ENCODE measurements around the gene ETV4. TPM values are rescaled to one million over a fixed set of nuclear protein-coding genes. Genes with fewer than 3 reads are reported as not detected.

Gene ETV4
- total RNA-seq, 1 donor from 2014 or later, result 1.1 TPM

DNA sequence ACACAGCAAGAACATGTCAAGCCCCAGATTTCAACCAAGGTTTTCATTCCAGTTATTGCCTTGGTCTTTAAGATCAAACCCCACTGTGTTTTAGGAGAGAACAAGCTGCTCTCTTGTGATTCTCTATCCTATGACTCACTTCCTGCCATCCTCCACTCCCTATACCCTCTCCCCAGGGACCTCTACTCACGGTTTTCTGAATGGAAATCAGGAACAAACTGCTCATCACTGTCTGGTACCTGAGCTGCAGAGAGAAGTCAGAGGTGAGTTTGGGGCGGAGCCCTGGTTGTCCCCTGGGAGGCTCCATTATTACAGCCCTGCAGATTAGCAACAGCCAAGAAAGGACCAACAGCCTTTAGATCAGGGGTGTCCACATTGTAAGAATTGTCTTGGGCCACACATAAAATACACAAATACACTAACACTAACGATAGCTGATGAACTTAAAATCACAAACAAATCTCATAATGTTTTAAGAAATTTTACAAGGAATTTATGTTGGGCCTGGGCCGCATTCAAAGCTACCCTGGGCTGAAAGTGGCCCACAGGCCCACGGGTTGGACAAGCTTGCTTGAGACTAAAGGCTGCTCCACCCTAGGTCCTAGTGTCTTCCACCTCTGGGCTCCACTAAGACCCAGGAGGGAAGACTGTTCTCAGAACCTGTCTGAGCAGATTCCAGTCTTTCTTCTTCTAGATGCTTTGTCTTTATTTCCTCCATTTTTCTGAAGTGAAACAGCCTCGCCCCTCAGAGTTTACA, 9.7 kb downstream of the ETV4 start:
- Histone ChIP-seq H2AFZ (replicated peaks) (no peak overlapping the region), H3K4me1 (peaks cover 9% of the 10 kb centered on the region), H3K9me3 (ENCODE audit: low read depth) (no peaks in the 10 kb centered on the region), H3K79me2 (ENCODE audit: low read depth) (no peaks in the 10 kb centered on the region), H3K27ac (no peak overlapping the region), H3K4me3 (no peak overlapping the region), H4K20me1 (ENCODE audit: low read depth) (peaks cover 7% of the 10 kb centered on the region), H3K36me3 (no peaks in the 10 kb centered on the region), H3K4me2 (no peak overlapping the region), H3K27me3 (peaks cover 16% of the 10 kb centered on the region), H3F3A (ENCODE audit: low read depth) (peaks cover 7% of the 10 kb centered on the region), H3K9ac (no peak overlapping the region)
- peaks cover 16% of the 10 kb centered on the region for H3K36me3 Mint-ChIP-seq
- H3K27ac Mint-ChIP-seq, result no peak overlapping the region
- no peak overlapping the region for H3K4me3 Mint-ChIP-seq
- DNase-seq (ENCODE audit: low spot score), result no peak
- peaks cover 37% of the 10 kb centered on the region for H3K4me1 Mint-ChIP-seq
- H3K9me3 Mint-ChIP-seq, result no peaks in the 10 kb centered on the region
- H3K27me3 Mint-ChIP-seq (ENCODE audit: insufficient read depth, low read depth), result peaks cover 4% of the 10 kb centered on the region
- TF ChIP-seq EZH2phosphoT487 (IDR thresholded peaks at IDR 0.05), result no peak

DNA sequence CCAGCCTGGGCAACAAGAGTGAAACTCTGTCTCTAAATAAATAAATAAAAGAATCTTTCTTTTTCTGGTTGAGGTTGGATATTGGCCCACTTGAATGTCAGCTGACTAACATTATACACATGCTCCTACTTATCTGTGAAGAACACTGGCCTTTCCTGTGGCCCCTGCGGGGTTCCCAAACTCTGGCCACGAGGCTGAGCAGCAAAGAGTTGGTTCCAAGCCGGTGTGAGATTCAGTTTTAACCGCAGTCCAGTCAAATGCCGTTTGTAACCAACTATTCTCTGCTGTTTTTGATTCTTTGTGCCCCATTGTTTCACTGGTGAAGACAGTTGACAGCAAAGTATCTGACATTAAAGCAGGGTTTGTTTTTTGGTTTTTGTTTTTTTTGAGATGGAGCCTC, 11.2 kb downstream of the ETV4 start:
- Mint-ChIP-seq H3K4me1 (peaks cover 46% of the 10 kb centered on the region), H3K27ac (no peak overlapping the region), H3K27me3 (ENCODE audit: insufficient read depth, low read depth) (peaks cover 4% of the 10 kb centered on the region), H3K4me3 (no peak overlapping the region), H3K36me3 (peaks cover 15% of the 10 kb centered on the region), H3K9me3 (no peaks in the 10 kb centered on the region)
- Histone ChIP-seq H3K27ac (no peak overlapping the region), H3K9me3 (ENCODE audit: low read depth) (no peaks in the 10 kb centered on the region), H3K79me2 (ENCODE audit: low read depth) (no peaks in the 10 kb centered on the region), H3K27me3 (peaks cover 31% of the 10 kb centered on the region), H3K4me1 (peaks cover 8% of the 10 kb centered on the region), H3K9ac (no peak overlapping the region), H3F3A (ENCODE audit: low read depth) (peaks cover 18% of the 10 kb centered on the region), H4K20me1 (ENCODE audit: low read depth) (peaks cover 22% of the 10 kb centered on the region), H3K4me2 (no peak overlapping the region), H3K36me3 (no peaks in the 10 kb centered on the region), H3K4me3 (no peak overlapping the region), H2AFZ (replicated peaks) (no peak overlapping the region)
- TF ChIP-seq, protein P1, sequence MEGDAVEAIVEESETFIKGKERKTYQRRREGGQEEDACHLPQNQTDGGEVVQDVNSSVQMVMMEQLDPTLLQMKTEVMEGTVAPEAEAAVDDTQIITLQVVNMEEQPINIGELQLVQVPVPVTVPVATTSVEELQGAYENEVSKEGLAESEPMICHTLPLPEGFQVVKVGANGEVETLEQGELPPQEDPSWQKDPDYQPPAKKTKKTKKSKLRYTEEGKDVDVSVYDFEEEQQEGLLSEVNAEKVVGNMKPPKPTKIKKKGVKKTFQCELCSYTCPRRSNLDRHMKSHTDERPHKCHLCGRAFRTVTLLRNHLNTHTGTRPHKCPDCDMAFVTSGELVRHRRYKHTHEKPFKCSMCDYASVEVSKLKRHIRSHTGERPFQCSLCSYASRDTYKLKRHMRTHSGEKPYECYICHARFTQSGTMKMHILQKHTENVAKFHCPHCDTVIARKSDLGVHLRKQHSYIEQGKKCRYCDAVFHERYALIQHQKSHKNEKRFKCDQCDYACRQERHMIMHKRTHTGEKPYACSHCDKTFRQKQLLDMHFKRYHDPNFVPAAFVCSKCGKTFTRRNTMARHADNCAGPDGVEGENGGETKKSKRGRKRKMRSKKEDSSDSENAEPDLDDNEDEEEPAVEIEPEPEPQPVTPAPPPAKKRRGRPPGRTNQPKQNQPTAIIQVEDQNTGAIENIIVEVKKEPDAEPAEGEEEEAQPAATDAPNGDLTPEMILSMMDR (IDR thresholded peaks at IDR 0.05), result no peak
- no peak for TF ChIP-seq EZH2 (IDR thresholded peaks at IDR 0.05)
- no peak for TF ChIP-seq EZH2phosphoT487 (IDR thresholded peaks at IDR 0.05)
- no peak for DNase-seq (ENCODE audit: low spot score)

DNA sequence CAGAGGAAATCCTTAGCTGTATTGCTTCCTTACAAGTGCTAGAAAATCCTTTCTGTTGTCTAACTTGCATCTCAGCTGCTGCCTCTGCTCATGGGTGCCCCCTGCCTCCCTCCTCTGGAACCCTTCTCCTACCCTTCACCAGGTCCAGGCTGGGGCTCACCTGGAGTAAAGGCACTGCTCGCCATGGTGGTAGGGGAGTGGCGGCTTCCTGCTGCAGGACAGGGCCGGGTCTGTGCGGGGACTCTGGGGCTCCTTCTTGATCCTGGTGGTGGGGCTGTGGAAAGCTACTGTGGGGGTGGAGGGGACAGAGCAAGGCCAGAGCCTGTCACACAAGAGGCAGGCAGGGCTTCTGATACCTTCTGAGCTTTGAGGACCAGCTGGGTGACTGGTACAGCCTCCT, 12.4 kb downstream of the ETV4 start:
- no peak overlapping the region for H3K27ac Mint-ChIP-seq
- Histone ChIP-seq H3K4me3 (no peak overlapping the region), H3K9ac (no peak overlapping the region), H3F3A (ENCODE audit: low read depth) (peaks cover 18% of the 10 kb centered on the region), H3K4me2 (no peak overlapping the region), H2AFZ (replicated peaks) (no peak overlapping the region), H3K79me2 (ENCODE audit: low read depth) (no peaks in the 10 kb centered on the region), H3K36me3 (no peaks in the 10 kb centered on the region), H4K20me1 (ENCODE audit: low read depth) (peaks cover 34% of the 10 kb centered on the region), H3K27ac (no peak overlapping the region), H3K4me1 (peaks cover 10% of the 10 kb centered on the region), H3K9me3 (ENCODE audit: low read depth) (no peaks in the 10 kb centered on the region), H3K27me3 (peaks cover 43% of the 10 kb centered on the region)
- no peak for DNase-seq (ENCODE audit: low spot score)
- peaks cover 12% of the 10 kb centered on the region for H3K36me3 Mint-ChIP-seq
- TF ChIP-seq EZH2phosphoT487 (IDR thresholded peaks at IDR 0.05) (no peak), EZH2 (IDR thresholded peaks at IDR 0.05) (no peak)
- TF ChIP-seq, protein P1 (IDR thresholded peaks at IDR 0.05), result no peak
- no peaks in the 10 kb centered on the region for H3K9me3 Mint-ChIP-seq
- peaks cover 49% of the 10 kb centered on the region for H3K4me1 Mint-ChIP-seq
- H3K4me3 Mint-ChIP-seq, result no peak overlapping the region
- peaks cover 7% of the 10 kb centered on the region for H3K27me3 Mint-ChIP-seq (ENCODE audit: insufficient read depth, low read depth)

DNA sequence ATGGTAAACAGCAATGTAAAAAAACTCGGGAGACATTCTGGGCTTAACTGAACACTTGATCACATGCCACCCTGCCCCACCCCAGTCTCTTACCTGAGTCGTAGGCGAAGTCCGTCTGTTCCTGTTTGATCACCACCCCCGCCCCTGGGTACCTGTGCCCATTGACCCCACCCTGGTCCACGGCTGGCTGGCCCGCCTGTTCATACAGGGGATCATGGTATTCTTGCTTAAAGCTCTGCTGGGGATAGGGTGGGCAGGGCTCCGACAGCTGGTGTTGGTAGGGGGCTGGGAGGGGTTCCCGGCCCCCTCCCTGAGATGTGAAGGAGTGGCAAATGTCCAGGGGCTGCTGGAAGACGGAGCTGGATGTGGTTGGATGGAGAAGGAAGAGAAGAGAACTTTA, 13.6 kb downstream of the ETV4 start:
- Mint-ChIP-seq H3K36me3 (peaks cover 12% of the 10 kb centered on the region), H3K27me3 (ENCODE audit: insufficient read depth, low read depth) (peaks cover 9% of the 10 kb centered on the region), H3K4me1 (peaks cover 53% of the 10 kb centered on the region), H3K4me3 (no peak overlapping the region), H3K9me3 (no peaks in the 10 kb centered on the region), H3K27ac (no peak overlapping the region)
- no peaks in the 10 kb centered on the region for H3K79me2 ChIP-seq (ENCODE audit: low read depth)
- TF ChIP-seq EZH2 (IDR thresholded peaks at IDR 0.05), result no peak
- TF ChIP-seq, protein P1 (IDR thresholded peaks at IDR 0.05), result no peak
- TF ChIP-seq EZH2phosphoT487 (IDR thresholded peaks at IDR 0.05), result no peak
- peaks cover 38% of the 10 kb centered on the region for H4K20me1 ChIP-seq (ENCODE audit: low read depth)
- H3F3A ChIP-seq (ENCODE audit: low read depth), result peaks cover 18% of the 10 kb centered on the region
- H3K9ac ChIP-seq, result no peak overlapping the region
- H3K27me3 ChIP-seq, result peaks cover 43% of the 10 kb centered on the region
- H3K9me3 ChIP-seq (ENCODE audit: low read depth), result no peaks in the 10 kb centered on the region
- DNase-seq (ENCODE audit: low spot score), result no peak
- no peaks in the 10 kb centered on the region for H3K36me3 ChIP-seq
- no peak overlapping the region for H2AFZ ChIP-seq (replicated peaks)
- H3K4me1 ChIP-seq, result peaks cover 10% of the 10 kb centered on the region
- H3K27ac ChIP-seq, result no peak overlapping the region
- H3K4me2 ChIP-seq, result no peak overlapping the region
- no peak overlapping the region for H3K4me3 ChIP-seq

Data from neural progenitor cell (in vitro differentiated cells).